K562 (cell line): ENCODE measurements around the gene CHRNB1. TPM values are rescaled to one million over a fixed set of nuclear protein-coding genes. Genes with fewer than 3 reads are reported as not detected.

Experiments
- ATAC-seq: fragments of 200-7000 bp; cut with Tn5 transposase; 3 replicates; pipeline ENCODE4 v1.9.1; 2020; ENCODE audit warnings: moderate library complexity
- BruUV-seq: library from RNA; stranded (reverse); fragments of 400-500 nt; replicated peaks from 2 replicates; lab custom pipeline; 2021; lab: Mats Ljungman, UMichigan
- CTCF ChIA-PET: fragments of 300-600 bp; formaldehyde crosslinking; extraction: SDS; loops from one replicate; lab custom pipeline; 2021; ENCODE audit warnings: low intra/inter-chr PET ratio; lab: Yijun Ruan, JAX
- POLR2A ChIA-PET: fragments of 300-600, 350-650 bp; sonication (Branson Sonifier 250); formaldehyde crosslinking; extraction: SDS; loops from one replicate; lab custom pipeline; 2021; ENCODE audit warnings: antibody characterized with exemption, inconsistent platforms; lab: Yijun Ruan, JAX
- DNase-seq, 4 experiments: peaks; one replicate each; pipeline versions ENCODE4 v3.0.0 to v3.0.0-alpha.2; 2011 to 2018; ENCODE audit warnings: low spot score in 3 of 4, mixed read lengths in 3 of 4; ENCODE audit errors: extremely low read depth in 1 of 4
- FAIRE-seq: peaks from 2 replicates; lab custom pipeline; 2011; peaks lifted over from hg19 to GRCh38; lab: Jason Lieb, UNC
- H2AFZ ChIP-seq: 2 replicates; pipeline ENCODE4 v1.6.0; 2011; ENCODE audit warnings: low read depth, low read length, control low read depth, inconsistent platforms
- H3K27ac ChIP-seq: fragments of 200-600 bp; 3 replicates; pipeline ENCODE4 v1.8.0; 2011; ENCODE audit warnings: low read depth, mild to moderate bottlenecking, control low read depth, inconsistent platforms, low read length, moderate library complexity, mixed read lengths; ENCODE audit errors: extremely low read depth
- H3K27me3 ChIP-seq, 2 experiments: fragments of 300-600 bp in 1 of 2; 2 replicates in 1 of 2; 3 replicates in 1 of 2; pipeline versions ENCODE4 v1.6.0 to v1.8.0; 2011; ENCODE audit warnings: inconsistent platforms in 2 of 2, low read length in 2 of 2, mild to moderate bottlenecking in 1 of 2, mixed read lengths in 1 of 2, moderate library complexity in 1 of 2; ENCODE audit not compliant: control insufficient read depth in 2 of 2, insufficient read depth in 2 of 2
- H3K36me3 ChIP-seq: fragments of 300-600 bp; 3 replicates; pipeline ENCODE4 v1.8.0; 2011; ENCODE audit warnings: mild to moderate bottlenecking, low read length, inconsistent platforms; ENCODE audit not compliant: control insufficient read depth, insufficient read depth
- H3K4me1 ChIP-seq, 2 experiments: fragments of 200-600 bp in 1 of 2; replicated peaks in 1 of 2; 2 replicates in 1 of 2; 3 replicates in 1 of 2; pipeline versions ENCODE4 v1.5.1 to v1.8.0; 2011; ENCODE audit warnings: inconsistent platforms in 2 of 2, low read length in 2 of 2, mild to moderate bottlenecking in 1 of 2, mixed read lengths in 1 of 2, moderate library complexity in 1 of 2; ENCODE audit not compliant: control insufficient read depth in 2 of 2, insufficient read depth in 2 of 2
- H3K4me2 ChIP-seq: 2 replicates; pipeline ENCODE4 v1.6.1; 2011; ENCODE audit warnings: low read length, control low read depth, inconsistent platforms, mixed read lengths; ENCODE audit not compliant: insufficient read depth
- H3K4me3 ChIP-seq: fragments of 200-600 bp; sonication (generic), shearing (Covaris generic); 2 replicates; pipeline ENCODE4 v1.5.1; 2016; ENCODE audit warnings: control low read depth, inconsistent platforms
- H3K79me2 ChIP-seq: fragments of 200-600 bp; 3 replicates; pipeline ENCODE4 v1.8.0; 2011; ENCODE audit warnings: low read length, inconsistent platforms; ENCODE audit not compliant: control insufficient read depth, insufficient read depth
- H3K9ac ChIP-seq, 2 experiments: 2 replicates each; pipeline versions ENCODE4 v1.6.0 to v1.6.1; 2011; ENCODE audit warnings: low read depth in 2 of 2, low read length in 2 of 2, control low read depth in 1 of 2, inconsistent platforms in 1 of 2, mild to moderate bottlenecking in 1 of 2, mixed read lengths in 1 of 2; ENCODE audit not compliant: insufficient read depth in 1 of 2
- H3K9me1 ChIP-seq: one replicate; pipeline ENCODE4 v1.6.0; 2011; ENCODE audit warnings: inconsistent platforms, mild to moderate bottlenecking, low read length, moderate library complexity; ENCODE audit not compliant: control insufficient read depth, insufficient read depth
- H3K9me3 ChIP-seq: replicated peaks from 2 replicates; pipeline ENCODE4 v1.5.1; 2011; ENCODE audit warnings: low read depth, low read length, inconsistent platforms; ENCODE audit not compliant: control insufficient read depth, insufficient read depth
- H4K20me1 ChIP-seq: replicated peaks from 2 replicates; pipeline ENCODE4 v1.6.1; 2011; ENCODE audit warnings: low read length, inconsistent platforms, mixed read lengths; ENCODE audit not compliant: control insufficient read depth, insufficient read depth
- EGR1 ChIP-seq: fragments of 450-650 bp; conservative IDR thresholded peaks from 2 replicates; pipeline ENCODE4 v1.6.1; 2017; ENCODE audit warnings: mild to moderate bottlenecking
- FOXJ2 ChIP-seq: fragments of 200-800 bp; sonication (Bioruptor generic); IDR thresholded peaks from 2 replicates; pipeline ENCODE4 v1.6.1; 2016; ENCODE audit warnings: missing genetic modification characterization, missing compliant biosample characterization
- FOXP4 ChIP-seq: sonication (generic); formaldehyde crosslinking; IDR thresholded peaks from 2 replicates; pipeline ENCODE4 v1.8.0; 2022; ENCODE audit warnings: mild to moderate bottlenecking, missing genetic modification reagents, borderline replicate concordance
- HMBOX1 ChIP-seq: sonication (generic); IDR thresholded peaks from 2 replicates; pipeline ENCODE4 v1.6.1; 2016
- NFIX ChIP-seq: fragments of 250-450 bp; sonication (Bioruptor Pico); IDR thresholded peaks from 2 replicates; pipeline ENCODE4 v1.4.0; 2020; ENCODE audit warnings: low read depth, mild to moderate bottlenecking, moderate library complexity
- PRMT5 ChIP-seq: sonication (generic); formaldehyde crosslinking; IDR thresholded peaks from 2 replicates; pipeline ENCODE4 v1.5.0; 2020; ENCODE audit warnings: missing genetic modification reagents
- ZNF511 ChIP-seq: sonication (generic); formaldehyde crosslinking; IDR thresholded peaks from 2 replicates; pipeline ENCODE4 v1.8.0; 2022; ENCODE audit warnings: mild to moderate bottlenecking, missing genetic modification reagents
- WGBS: fragments of 100-300 bp; shearing (Covaris generic); methylation state at CpG from one replicate; pipeline ENCODE4 v1.1.6; 2016; ENCODE audit warnings: low coverage, mixed read lengths; ENCODE audit not compliant: insufficient coverage; ENCODE audit errors: missing lambda C conversion rate; 5-methylcytosine and 5-hydroxymethylcytosine counted together
- in situ Hi-C: fragments of 300-500 bp; cut with MboI; formaldehyde crosslinking; loops from 4 replicates; pipeline ENCODE4 v1.15.0; 2018; ENCODE audit warnings: inconsistent platforms, mixed read lengths
- intact Hi-C: fragments of 100-400 bp; cut with micrococcal nuclease; formaldehyde crosslinking; loops from 2 replicates; pipeline ENCODE4 v1.14.2; 2022
- polyA plus RNA-seq, 8 experiments: library from polyadenylated mRNA; depleted of rRNA in 4 of 8; stranded (reverse) in 5 of 8; unstranded in 3 of 8; fragments of >200 nt; fragmentation: Nextera tagmentation in 2 of 8; fragmentation: Illumina TruSeq in 1 of 8; extraction: Ambion mirVana in 2 of 8; extraction: Trizol in 1 of 8; gene quantifications; 2 replicates each; pipeline versions ENCODE4 v1.2.1 to v1.2.3, GENCODE V29; 2011 to 2014; ENCODE audit warnings: inconsistent platforms in 1 of 8, missing spikeins in 1 of 8
- total RNA-seq, 7 experiments: library from RNA; depleted of rRNA in 6 of 7; stranded (reverse); fragments of >200 nt in 6 of 7; fragmentation: Illumina TruSeq in 2 of 7; extraction: Trizol in 2 of 7; gene quantifications; 2 replicates each; pipeline versions ENCODE4 v1.2.1 to v1.2.3, GENCODE V29; 2011 to 2021; ENCODE audit warnings: low replicate concordance in 1 of 7
- TF ChIP-seq, protein P1 (sequence below), 2 experiments: IDR thresholded peaks in 1 of 2; conservative IDR thresholded peaks in 1 of 2; 2 replicates each; pipeline ENCODE4 v1.6.1; 2016; ENCODE audit warnings: low read depth in 2 of 2, mild to moderate bottlenecking in 1 of 2, missing compliant biosample characterization in 1 of 2, missing genetic modification characterization in 1 of 2, moderate library complexity in 1 of 2
- TF ChIP-seq, protein P2 (sequence below): fragments of 450-650 bp; IDR thresholded peaks from 2 replicates; pipeline ENCODE4 v1.7.1; 2018; ENCODE audit warnings: mild to moderate bottlenecking, low read depth; ENCODE audit not compliant: partially characterized antibody

Gene CHRNB1
- total and polyA plus RNA-seq, 9 of the 15 experiments (the other 6 are each of a cell fraction or from before 2014, with no cell fraction given) = 4.7 to 12.3 (median 6.8) TPM

DNA sequence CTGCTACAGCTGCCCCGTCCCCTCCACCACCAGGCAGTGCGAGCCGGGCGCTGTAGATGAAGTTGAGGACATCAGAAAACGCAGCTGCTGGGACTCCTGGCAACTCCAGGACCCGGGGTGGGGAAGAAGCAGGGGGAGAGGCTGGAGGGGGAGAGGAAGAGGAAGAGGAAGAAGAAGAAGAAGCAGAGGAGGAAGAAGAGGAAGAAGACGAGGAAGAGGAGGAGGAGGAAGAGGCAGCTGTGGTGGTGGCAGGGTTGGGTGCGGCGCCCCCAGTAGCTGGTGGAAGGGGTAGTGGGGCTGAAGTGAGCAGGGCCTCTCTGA, 21.4 kb downstream of the CHRNB1 start (continued):
- TF ChIP-seq FOXP4 (CRISPR knock-in tag) (no peak), NFIX (CRISPR knock-in tag) (no peak), FOXJ2 (tag) (no peak), EGR1 (no peak), PRMT5 (no peak)

DNA sequence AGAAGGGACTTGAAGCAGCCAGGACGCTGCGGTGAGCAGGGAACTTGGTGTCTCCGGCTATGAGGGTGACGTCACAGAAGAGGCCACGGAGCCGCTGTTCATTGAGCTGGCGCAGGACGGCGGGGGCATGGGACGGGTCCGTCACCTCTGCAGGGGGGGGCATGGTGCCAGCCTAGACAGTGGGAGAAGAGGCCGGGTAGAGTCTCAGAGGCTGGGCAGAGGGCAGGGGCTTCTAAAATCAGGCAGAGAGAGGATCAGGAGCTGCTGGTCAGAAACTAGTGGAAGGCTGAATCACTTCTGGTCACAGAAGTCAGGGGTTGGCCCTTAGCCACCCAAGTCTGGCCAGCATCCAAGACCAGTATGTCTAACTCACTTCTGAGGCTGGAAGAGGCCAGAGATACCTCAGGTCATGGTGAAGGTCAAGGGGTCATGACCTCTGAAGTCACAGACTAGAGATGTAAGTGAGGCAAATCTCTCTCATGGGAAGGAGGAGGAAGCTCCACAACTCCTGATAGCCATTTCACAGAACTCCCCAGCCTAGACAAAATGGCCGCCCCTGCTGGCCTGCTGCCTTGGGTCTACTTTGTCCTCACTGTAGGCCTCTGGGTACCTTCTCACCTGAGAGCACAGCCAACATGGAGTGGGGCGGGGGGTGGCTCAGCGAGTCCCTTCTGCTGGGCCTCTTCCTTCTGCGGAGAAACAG, 21.9 kb downstream of the CHRNB1 start:
- in situ Hi-C loops (no loop called here), intact Hi-C loops (no loop called here)
- no peaks in the 10 kb centered on the region for H3K9me1 ChIP-seq
- H2AFZ ChIP-seq = no peak overlapping the region
- peaks cover 8 to 29% of the 10 kb centered on the region in 2 experiments for H3K4me1 ChIP-seq
- peaks cover 35% of the 10 kb centered on the region; the same call in 1 of the 3 replicates for H3K36me3 ChIP-seq
- ChIA-PET POLR2A (interaction anchor here (0.5 to 2.0 kb wide), 8 partner anchors 10 to 394 kb away, joined by 3 to 6 read pairs (median 4); partner anchors contain the start of gene SLC35G6), CTCF (no interaction called here)
- H3K9me3 ChIP-seq = no peaks in the 10 kb centered on the region
- H3K4me3 ChIP-seq = no peak overlapping the region
- H3K79me2 ChIP-seq = peaks cover 19% of the 10 kb centered on the region
- no peak overlapping the region for H3K4me2 ChIP-seq
- no TSS peak for BruUV-seq
- H4K20me1 ChIP-seq = no peaks in the 10 kb centered on the region
- WGBS = 0% methylated on average over 1 of the region's 16 CpGs
- FAIRE-seq = peak; percentile 97
- H3K27ac ChIP-seq = peak overlapping the region; percentile 70
- H3K27me3 ChIP-seq = no peaks in the 10 kb centered on the region
- DNase-seq = peak in 3 of 4 experiments; percentile 27 to 87 (median 41)
- H3K9ac ChIP-seq = peak overlapping the region in 1 of 2 experiments; percentile 64; a peak in 2 of 4 replicates
- ATAC-seq = peak; percentile 74
- TF ChIP-seq HMBOX1 (peak; percentile 71), ZNF511 (CRISPR knock-in tag) (no peak)
- TF ChIP-seq, protein P1, sequence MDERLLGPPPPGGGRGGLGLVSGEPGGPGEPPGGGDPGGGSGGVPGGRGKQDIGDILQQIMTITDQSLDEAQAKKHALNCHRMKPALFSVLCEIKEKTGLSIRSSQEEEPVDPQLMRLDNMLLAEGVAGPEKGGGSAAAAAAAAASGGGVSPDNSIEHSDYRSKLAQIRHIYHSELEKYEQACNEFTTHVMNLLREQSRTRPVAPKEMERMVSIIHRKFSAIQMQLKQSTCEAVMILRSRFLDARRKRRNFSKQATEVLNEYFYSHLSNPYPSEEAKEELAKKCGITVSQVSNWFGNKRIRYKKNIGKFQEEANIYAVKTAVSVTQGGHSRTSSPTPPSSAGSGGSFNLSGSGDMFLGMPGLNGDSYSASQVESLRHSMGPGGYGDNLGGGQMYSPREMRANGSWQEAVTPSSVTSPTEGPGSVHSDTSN (CRISPR knock-in tag; IDR thresholded peaks at IDR 0.05; ENCODE audit: low read depth) = no peak
- TF ChIP-seq, protein P1 (tag; conservative IDR thresholded peaks at IDR 0.05; ENCODE audit: low read depth) = no peak
- TF ChIP-seq, protein P2, sequence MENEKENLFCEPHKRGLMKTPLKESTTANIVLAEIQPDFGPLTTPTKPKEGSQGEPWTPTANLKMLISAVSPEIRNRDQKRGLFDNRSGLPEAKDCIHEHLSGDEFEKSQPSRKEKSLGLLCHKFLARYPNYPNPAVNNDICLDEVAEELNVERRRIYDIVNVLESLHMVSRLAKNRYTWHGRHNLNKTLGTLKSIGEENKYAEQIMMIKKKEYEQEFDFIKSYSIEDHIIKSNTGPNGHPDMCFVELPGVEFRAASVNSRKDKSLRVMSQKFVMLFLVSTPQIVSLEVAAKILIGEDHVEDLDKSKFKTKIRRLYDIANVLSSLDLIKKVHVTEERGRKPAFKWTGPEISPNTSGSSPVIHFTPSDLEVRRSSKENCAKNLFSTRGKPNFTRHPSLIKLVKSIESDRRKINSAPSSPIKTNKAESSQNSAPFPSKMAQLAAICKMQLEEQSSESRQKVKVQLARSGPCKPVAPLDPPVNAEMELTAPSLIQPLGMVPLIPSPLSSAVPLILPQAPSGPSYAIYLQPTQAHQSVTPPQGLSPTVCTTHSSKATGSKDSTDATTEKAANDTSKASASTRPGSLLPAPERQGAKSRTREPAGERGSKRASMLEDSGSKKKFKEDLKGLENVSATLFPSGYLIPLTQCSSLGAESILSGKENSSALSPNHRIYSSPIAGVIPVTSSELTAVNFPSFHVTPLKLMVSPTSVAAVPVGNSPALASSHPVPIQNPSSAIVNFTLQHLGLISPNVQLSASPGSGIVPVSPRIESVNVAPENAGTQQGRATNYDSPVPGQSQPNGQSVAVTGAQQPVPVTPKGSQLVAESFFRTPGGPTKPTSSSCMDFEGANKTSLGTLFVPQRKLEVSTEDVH = no peak
